Measurements from ENCODE around the gene DZANK1.
A peak's percentile ranks its signal among the peaks of the same experiment; 100 is the strongest.
"Not testable (repeated sequence)": the region's sequence is repeated elsewhere in the genome, so short reads cannot be mapped to it uniquely, and the experiment has no call there.

DZANK1 gene

DNA sequence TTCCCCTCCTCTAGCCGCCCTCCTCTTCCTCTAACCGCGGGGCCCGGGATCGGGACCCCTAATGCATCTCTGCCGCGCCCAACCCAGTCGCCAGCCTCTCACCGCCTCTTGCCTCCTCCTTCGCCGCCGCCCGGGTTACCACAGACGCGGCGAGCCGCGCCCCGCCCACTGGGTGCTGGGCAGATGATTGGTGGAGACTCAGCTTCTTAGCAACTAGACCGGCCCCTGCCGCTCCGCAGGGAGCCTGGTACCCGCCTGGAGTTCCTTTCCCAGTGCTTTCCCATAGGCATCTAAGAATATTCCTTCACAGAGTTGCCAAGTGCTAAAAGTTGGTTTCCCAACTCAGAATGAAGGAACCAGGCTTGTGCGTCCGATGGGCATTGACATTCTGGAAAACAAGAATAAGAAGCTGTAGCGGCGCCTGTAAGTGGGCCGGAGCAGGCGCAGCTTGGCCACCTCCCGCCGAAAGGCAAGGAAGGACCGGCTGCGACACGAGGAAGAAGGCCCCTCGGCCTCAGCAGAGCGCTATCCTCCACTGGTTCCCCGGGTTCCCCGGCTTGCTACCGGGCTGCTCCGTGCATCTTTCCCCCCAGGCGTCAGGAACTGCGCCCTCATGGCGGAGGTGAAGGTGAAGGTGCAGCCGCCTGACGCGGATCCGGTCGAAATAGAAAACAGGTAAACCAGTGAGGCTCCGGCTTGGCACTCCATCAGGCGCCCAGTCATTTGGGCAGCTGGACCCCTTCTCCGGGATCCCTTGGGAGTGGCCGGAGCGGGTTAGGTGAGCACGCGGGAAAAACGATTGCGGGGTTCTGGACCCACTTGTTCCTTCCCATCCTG is at the start of gene DZANK1, which contains the start of gene POLR3F:
Gene DZANK1 (minus strand): TSS at position 137 of the 837 bp plus-strand sequence. CDS start 1,672 bp downstream, outside the sequence.
Gene POLR3F (plus strand): TSS at position 497 of the 837 bp plus-strand sequence. CDS start 117 bp downstream, at position 614.
- peak; percentile 84 for DNase-seq

- no peak for DNase-seq
Measured at GRCh38 chr20:18515973-18516372, 49.1 kb upstream of the DZANK1 start.

DNA sequence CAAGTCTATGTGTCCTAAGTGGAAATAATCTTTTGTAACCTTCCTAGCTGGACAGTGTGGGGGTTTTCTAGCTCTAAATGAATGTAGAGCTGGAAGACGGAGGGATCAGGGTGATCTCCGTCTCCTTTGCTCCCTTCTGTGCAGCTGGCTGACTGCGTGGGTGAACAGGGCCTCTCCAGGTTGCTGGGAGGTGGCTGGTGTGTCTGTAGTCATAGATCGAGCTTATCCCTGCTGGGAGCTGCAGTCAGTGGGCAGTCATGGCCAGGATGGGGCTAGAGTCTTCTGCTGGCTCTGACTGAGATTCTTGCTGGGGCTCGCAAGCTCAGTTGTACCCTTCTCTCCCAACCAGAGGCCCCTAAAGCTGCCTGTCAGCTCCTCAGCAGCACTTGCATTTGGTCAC is 47.3 kb upstream of the DZANK1 start:
- no peak for DNase-seq

DNA sequence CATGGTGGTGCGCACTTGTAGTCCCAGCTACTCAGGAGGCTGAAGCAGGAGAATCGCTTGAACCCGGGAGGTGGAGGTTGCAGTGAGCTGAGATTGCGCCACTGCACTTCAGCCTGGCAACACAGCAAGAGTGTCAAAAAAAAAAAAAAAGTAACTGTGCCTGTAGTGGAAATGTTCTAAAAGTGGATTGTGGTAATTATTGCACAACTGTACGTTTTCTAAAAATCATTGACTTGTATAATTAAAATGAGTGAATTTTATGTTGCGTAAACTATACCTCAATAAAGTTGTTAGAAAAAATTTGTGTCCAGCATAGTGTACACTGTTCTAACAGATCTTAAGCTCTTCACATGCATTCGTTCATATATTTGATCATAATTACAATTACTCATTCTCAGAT is 46.4 kb upstream of the DZANK1 start:
- DNase-seq: no peak

DNA sequence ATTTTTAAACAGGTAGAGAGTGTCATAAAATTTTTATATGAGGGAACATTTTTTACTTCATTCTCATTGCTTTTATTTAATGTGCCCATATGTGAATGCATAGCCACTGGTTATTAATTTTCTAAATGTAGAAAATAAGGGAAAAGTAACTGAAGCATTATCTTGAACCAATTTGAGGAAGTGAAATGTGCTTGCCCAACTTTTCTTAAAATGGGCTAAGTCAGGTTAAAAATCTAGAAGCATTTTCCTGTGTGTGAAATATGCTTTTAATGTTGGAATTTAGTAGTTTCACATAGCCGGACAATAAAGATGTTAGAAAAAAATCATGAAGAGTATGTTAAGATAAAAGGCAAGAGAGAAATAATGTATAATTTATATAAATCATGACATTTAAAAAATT is 44.7 kb upstream of the DZANK1 start:
- DNase-seq: no peak

DNA sequence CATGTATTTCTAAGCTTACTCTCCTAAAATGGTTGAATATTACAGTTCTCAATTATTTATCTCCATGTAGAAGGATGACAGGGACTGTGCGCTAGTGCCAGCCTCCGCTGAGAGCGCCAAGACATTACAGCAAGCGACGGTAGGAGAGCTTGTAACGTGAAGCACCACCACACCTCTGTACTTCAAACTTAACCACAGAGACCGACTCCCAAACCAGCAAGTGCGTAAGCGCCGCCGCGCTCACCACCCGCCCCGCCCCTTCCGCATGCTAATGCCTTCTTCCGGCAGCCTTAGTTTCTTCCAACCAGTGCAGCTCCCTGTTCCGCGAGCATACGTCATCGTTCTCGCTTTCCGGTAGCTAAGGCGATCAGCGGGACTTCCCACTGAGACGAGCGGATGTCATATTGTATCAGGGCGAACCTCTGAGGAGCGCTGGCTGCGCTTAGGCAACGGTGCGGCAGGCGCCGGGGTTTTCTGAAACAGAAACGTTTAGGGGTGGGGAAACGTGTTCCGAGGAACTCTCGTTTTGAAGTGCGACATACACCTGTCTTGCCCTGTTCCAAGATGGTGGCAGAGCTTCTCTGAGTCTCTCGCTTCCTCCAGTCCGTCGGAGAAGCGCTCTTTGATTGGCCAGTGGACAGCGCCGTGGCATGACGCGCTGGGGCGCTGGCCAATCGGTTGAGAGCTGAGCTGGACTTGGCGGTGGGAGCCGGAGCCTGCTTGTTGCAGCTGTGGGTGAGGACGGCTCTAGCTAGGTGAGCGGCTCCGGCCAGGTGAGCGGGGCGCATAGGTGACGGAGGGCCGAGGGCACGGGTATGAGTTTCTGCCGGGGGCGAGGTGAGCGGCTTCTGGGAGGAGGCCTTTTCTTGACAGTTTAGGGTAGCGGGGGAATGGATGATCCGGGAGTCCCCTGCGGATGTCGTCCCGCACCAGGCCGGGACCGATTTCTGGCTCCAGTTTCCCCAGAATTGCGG is 40.7 kb upstream of the DZANK1 start, which contains the start of gene SEC23B:
Gene SEC23B (plus strand): TSS at position 723 of the 974 bp plus-strand sequence. CDS start 2,896 bp downstream, outside the sequence.
- DNase-seq: peak; percentile 96

- peak; percentile 42 for DNase-seq
Measured at GRCh38 chr20:18506744-18507143, 39.9 kb upstream of the DZANK1 start.

GRCh38 chr20:18504479-18505060 is 37.7 kb upstream of the DZANK1 start:
- DNase-seq: no peak

GRCh38 chr20:18501672-18502071 is 34.8 kb upstream of the DZANK1 start:
- DNase-seq: not testable (repeated sequence)

DNA sequence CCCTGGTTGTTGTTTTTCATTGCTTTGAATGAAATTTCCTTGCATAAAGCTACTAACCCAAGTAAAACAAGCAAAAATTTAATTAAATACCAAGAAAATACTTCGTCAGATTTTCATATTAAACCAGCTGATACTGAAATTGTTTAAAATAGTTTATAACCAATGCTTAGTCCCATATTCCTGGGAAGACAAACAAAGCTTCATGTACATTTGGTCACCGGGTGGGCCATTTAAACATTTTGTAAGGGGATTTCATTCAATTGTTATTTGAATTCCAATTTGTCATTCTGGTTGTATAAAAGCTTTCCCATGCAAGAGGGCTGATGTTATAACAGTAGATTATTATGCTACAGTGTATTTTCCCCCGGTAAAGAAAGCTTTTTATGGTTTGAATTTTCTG is 30.8 kb upstream of the DZANK1 start:
- DNase-seq: no peak

GRCh38 chr20:18496740-18497592 is 30.1 kb upstream of the DZANK1 start, which contains the start of gene RBBP9:
RBBP9 (minus strand) TSS chr20:18497225; CDS start chr20:18497167, 58 bp downstream.
- DNase-seq: peak; percentile 71

DNA sequence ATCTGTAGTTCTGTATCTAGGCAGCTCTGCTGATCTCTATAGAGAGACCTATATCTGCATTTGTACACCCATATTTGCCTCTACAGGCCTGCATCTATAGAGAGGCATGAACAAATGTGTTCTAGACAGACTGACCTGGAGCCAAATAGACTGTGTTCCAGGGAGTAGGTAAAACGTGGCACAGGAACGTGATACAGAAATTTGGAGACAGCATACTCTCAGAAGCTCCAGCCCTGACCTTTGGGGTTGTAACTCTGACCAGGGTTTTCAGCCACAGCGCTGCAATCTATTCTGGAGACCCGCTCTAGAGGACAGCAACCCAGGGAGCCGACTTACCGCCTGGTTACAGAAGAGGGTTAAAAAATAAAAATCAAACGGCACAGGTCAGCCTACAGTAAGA is 29.2 kb upstream of the DZANK1 start:
- no peak for DNase-seq

DNA sequence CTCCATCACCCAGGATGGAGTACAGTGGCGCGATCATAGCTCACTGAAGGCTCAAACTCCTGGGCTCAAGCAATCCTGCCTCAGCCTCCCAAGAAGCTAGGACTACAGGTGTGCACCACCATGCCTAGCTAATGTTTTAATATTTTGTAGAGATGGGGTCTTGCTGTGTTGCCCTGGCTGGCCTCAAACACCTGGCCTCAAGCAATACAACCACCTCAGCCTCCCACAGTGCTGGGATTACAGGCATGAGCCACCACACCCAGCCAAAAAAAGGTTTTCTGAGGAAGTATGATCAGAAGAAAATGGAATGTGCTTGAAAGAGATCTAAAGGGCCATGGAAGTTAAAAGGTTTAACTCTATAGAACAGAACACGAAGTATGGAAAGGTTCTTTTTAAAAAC is 21.5 kb upstream of the DZANK1 start:
- DNase-seq: no peak

- DNase-seq: no peak
Measured at GRCh38 chr20:18481596-18481995, 14.8 kb upstream of the DZANK1 start.

- DNase-seq: no peak
Measured at GRCh38 chr20:18477821-18478220, 11.0 kb upstream of the DZANK1 start.

GRCh38 chr20:18477218-18477617 is 10.4 kb upstream of the DZANK1 start:
- no peak for DNase-seq

DNA sequence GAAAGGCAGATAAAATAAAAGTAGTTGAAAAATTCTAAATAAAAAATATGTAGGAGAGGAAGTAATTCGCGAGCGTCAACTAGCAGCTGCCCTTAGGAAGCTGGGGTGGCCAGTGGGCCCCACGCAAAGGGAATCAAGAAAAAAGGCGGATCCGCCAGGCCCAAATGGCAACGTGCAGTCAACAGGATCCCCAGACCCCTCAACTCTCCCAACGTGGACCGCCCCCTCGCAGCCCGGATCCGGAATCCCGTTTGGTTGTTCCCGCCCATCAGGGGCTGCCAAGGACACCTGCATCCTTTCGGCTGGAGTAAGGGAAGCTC is 296 bp downstream of the DZANK1 start:
- no peak for DNase-seq

DNA sequence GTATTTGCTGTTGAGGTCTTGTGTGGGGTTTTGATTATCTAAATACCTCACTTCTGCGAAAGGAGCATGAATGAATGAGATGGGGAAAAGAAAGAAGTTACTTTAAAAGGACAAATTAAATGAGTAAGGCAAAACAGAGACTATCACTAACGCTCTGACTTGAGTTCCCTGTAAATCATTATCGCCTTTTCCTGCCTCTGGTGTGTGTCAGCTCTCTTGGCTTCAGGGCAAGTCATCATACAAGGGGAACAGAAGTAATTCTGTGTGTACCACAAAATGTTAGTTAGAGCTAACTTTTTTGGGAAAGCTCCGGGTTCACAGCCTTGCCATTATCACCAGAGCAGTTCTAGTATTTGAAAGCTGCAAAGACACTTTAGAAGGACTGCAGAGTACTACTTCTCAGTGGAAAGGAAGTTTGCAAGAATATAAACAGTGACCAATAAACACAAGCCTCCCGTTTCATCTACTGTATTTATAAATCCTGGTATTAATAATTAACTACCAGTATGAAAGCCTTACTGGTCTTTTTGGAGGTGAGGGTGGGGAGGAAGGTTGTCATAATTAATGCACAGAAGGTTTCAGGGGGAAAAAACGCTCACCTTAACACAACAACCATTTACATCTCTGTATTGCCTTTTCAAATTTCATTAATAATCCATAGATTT is 1.2 kb downstream of the DZANK1 start:
- DNase-seq: no peak

GRCh38 chr20:18456600-18456999 is 10.2 kb downstream of the DZANK1 start:
- no peak for DNase-seq

- DNase-seq: no peak
Measured at GRCh38 chr20:18443886-18444285, 22.9 kb downstream of the DZANK1 start.

DNA sequence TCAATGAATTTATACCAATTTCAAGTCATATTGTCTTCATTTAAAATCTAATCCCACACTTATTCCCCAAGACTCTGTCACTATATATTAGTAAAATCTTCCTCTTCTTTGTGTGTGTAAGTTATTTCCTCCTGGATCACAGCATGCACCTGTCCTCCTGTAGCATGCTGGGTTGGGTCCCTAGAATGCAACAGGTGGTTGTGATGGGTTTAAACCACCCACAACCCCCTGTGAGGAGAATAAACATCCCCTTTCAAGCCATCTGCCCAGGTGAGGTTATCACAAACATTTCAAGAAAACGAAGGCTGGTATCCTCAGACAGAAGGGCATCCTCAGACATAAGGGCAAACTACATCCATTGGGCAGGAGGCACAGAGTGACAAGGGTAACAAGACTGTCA is 26.4 kb downstream of the DZANK1 start:
- DNase-seq: no peak
